Measurements from ENCODE around the gene IL20RB.
"Not testable (repeated sequence)": the region's sequence is repeated elsewhere in the genome, so short reads cannot be mapped to it uniquely, and the experiment has no call there.

IL20RB gene

DNA sequence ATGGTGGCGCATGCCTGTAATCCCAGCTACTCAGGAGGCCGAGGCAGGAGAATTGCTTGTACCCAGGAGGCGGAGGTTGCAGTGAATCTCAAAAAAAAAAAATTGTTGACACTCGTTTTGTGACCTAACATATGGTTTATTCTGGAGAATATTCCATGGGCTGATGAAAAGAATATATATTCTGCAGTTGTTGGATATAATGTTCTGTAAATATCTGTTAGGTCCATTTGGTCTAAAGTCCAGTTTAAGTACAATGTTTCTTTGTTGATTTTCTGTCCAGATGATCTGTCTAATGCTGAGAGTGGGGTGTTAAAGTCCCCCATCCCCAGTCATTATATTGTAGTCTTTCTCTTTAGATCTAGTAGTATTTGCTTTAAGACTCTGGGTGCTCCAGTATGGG, 15.6 kb downstream of the IL20RB start:
- Histone ChIP-seq H3K9ac (ENCODE audit: low read length) (no peak overlapping the region), H3K27ac (ENCODE audit: low read depth, low read length) (no peak overlapping the region), H3K36me3 (ENCODE audit: control insufficient read depth, insufficient read depth, low read length) (no peaks in the 10 kb centered on the region), H3K4me1 (ENCODE audit: control insufficient read depth, insufficient read depth, low read length) (no peaks in the 10 kb centered on the region), H3K27me3 (ENCODE audit: control insufficient read depth, insufficient read depth, low read length) (no peaks in the 10 kb centered on the region), H3K4me3 (ENCODE audit: low read length) (no peak overlapping the region)

GRCh38 chr3:136974670-136975069, 16.9 kb downstream of the IL20RB start:
- H3K4me3 ChIP-seq (ENCODE audit: low read length), result no peak overlapping the region
- H3K27ac ChIP-seq (ENCODE audit: low read depth, low read length), result no peak overlapping the region
- no peaks in the 10 kb centered on the region for H3K4me1 ChIP-seq (ENCODE audit: control insufficient read depth, insufficient read depth, low read length)
- no peak overlapping the region for H3K9ac ChIP-seq (ENCODE audit: low read length)
- H3K36me3 ChIP-seq (ENCODE audit: control insufficient read depth, insufficient read depth, low read length), result no peaks in the 10 kb centered on the region
- no peaks in the 10 kb centered on the region for H3K27me3 ChIP-seq (ENCODE audit: control insufficient read depth, insufficient read depth, low read length)

GRCh38 chr3:136979204-136979603, 21.4 kb downstream of the IL20RB start:
- H3K36me3 ChIP-seq (ENCODE audit: control insufficient read depth, insufficient read depth, low read length), result no peaks in the 10 kb centered on the region
- H3K4me1 ChIP-seq (ENCODE audit: control insufficient read depth, insufficient read depth, low read length), result no peaks in the 10 kb centered on the region
- no peaks in the 10 kb centered on the region for H3K27me3 ChIP-seq (ENCODE audit: control insufficient read depth, insufficient read depth, low read length)
- H3K27ac ChIP-seq (ENCODE audit: low read depth, low read length), result no peak overlapping the region
- no peak overlapping the region for H3K9ac ChIP-seq (ENCODE audit: low read length)
- H3K4me3 ChIP-seq (ENCODE audit: low read length), result no peak overlapping the region

DNA sequence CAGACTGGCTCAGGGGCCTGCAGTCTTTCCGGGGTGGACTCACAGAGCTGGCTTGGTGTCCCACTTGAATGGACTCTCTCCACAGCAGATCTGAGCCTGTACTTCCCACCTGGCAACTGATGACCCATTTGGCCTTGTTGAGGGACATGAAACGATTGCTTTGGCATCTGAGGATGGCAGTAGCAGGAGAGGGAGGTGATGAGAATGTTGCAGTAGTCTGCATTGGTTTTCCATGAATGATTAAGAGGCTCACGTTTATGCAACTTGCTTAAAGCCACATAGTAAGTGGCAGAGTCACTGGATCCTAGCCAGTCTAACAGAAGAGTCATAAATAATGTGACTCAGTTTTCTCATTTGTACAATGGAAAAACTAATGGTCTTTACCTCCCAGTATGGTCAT, 21.9 kb downstream of the IL20RB start:
- Histone ChIP-seq H3K27ac (ENCODE audit: low read depth, low read length) (no peak overlapping the region), H3K4me3 (ENCODE audit: low read length) (no peak overlapping the region), H3K27me3 (ENCODE audit: control insufficient read depth, insufficient read depth, low read length) (no peaks in the 10 kb centered on the region), H3K9ac (ENCODE audit: low read length) (no peak overlapping the region), H3K36me3 (ENCODE audit: control insufficient read depth, insufficient read depth, low read length) (no peaks in the 10 kb centered on the region), H3K4me1 (ENCODE audit: control insufficient read depth, insufficient read depth, low read length) (no peaks in the 10 kb centered on the region)

- Histone ChIP-seq H3K4me3 (ENCODE audit: low read length) (no peak overlapping the region), H3K27me3 (ENCODE audit: control insufficient read depth, insufficient read depth, low read length) (no peaks in the 10 kb centered on the region), H3K9ac (ENCODE audit: low read length) (no peak overlapping the region), H3K27ac (ENCODE audit: low read depth, low read length) (no peak overlapping the region), H3K4me1 (ENCODE audit: control insufficient read depth, insufficient read depth, low read length) (no peaks in the 10 kb centered on the region), H3K36me3 (ENCODE audit: control insufficient read depth, insufficient read depth, low read length) (no peaks in the 10 kb centered on the region)
These were observed 24.2 kb downstream of the IL20RB start for GRCh38 chr3:136982033-136982432.

GRCh38 chr3:136982520-136983138, 24.8 kb downstream of the IL20RB start:
- Histone ChIP-seq H3K27ac (ENCODE audit: low read depth, low read length) (no peak overlapping the region), H3K27me3 (ENCODE audit: control insufficient read depth, insufficient read depth, low read length) (no peaks in the 10 kb centered on the region), H3K9ac (ENCODE audit: low read length) (no peak overlapping the region), H3K36me3 (ENCODE audit: control insufficient read depth, insufficient read depth, low read length) (no peaks in the 10 kb centered on the region), H3K4me3 (ENCODE audit: low read length) (no peak overlapping the region), H3K4me1 (ENCODE audit: control insufficient read depth, insufficient read depth, low read length) (no peaks in the 10 kb centered on the region)

- Histone ChIP-seq H3K4me3 (ENCODE audit: low read length) (no peak overlapping the region), H3K4me1 (ENCODE audit: control insufficient read depth, insufficient read depth, low read length) (no peaks in the 10 kb centered on the region), H3K27me3 (ENCODE audit: control insufficient read depth, insufficient read depth, low read length) (no peaks in the 10 kb centered on the region), H3K9ac (ENCODE audit: low read length) (no peak overlapping the region), H3K27ac (ENCODE audit: low read depth, low read length) (no peak overlapping the region), H3K36me3 (ENCODE audit: control insufficient read depth, insufficient read depth, low read length) (no peaks in the 10 kb centered on the region)
These were observed 27.1 kb downstream of the IL20RB start for GRCh38 chr3:136984837-136985236.

DNA sequence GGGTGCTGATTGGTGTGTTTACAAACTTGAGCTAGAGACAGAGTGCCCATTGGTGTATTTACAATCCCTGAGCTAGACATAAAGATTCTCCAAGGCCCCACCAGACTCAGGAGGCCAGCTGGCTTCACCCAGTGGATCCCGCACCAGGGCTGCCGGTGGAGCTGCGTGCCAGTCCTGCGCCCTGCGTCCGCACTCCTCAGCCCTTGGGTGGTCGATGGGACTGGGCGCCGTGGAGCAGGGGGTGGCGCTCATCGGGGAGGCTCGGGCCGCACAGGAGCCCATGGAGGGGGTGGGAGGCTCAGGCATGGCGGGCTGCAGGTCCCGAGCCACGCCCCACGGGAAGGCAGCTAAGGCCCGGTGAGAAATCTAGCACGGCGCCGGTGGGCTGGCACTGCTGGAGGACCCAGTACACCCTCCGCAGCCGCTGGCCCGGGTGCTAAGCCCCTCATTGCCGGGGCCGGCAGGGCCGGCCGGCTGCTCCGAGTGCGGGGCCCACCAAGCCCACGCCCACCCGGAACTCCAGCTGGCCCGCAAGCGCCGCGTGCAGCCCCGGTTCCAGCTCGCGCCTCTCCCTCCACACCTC, 29.7 kb downstream of the IL20RB start:
- not testable (repeated sequence) for H3K36me3 ChIP-seq (ENCODE audit: control insufficient read depth, insufficient read depth, low read length); H3K27ac ChIP-seq (ENCODE audit: low read depth, low read length); H3K4me3 ChIP-seq (ENCODE audit: low read length); H3K9ac ChIP-seq (ENCODE audit: low read length); H3K27me3 ChIP-seq (ENCODE audit: control insufficient read depth, insufficient read depth, low read length); H3K4me1 ChIP-seq (ENCODE audit: control insufficient read depth, insufficient read depth, low read length)

GRCh38 chr3:136988651-136989050, 30.9 kb downstream of the IL20RB start:
- no peak overlapping the region for H3K9ac ChIP-seq (ENCODE audit: low read length)
- H3K27ac ChIP-seq (ENCODE audit: low read depth, low read length), result no peak overlapping the region
- no peaks in the 10 kb centered on the region for H3K36me3 ChIP-seq (ENCODE audit: control insufficient read depth, insufficient read depth, low read length)
- H3K4me3 ChIP-seq (ENCODE audit: low read length), result no peak overlapping the region
- no peaks in the 10 kb centered on the region for H3K27me3 ChIP-seq (ENCODE audit: control insufficient read depth, insufficient read depth, low read length)
- no peaks in the 10 kb centered on the region for H3K4me1 ChIP-seq (ENCODE audit: control insufficient read depth, insufficient read depth, low read length)

DNA sequence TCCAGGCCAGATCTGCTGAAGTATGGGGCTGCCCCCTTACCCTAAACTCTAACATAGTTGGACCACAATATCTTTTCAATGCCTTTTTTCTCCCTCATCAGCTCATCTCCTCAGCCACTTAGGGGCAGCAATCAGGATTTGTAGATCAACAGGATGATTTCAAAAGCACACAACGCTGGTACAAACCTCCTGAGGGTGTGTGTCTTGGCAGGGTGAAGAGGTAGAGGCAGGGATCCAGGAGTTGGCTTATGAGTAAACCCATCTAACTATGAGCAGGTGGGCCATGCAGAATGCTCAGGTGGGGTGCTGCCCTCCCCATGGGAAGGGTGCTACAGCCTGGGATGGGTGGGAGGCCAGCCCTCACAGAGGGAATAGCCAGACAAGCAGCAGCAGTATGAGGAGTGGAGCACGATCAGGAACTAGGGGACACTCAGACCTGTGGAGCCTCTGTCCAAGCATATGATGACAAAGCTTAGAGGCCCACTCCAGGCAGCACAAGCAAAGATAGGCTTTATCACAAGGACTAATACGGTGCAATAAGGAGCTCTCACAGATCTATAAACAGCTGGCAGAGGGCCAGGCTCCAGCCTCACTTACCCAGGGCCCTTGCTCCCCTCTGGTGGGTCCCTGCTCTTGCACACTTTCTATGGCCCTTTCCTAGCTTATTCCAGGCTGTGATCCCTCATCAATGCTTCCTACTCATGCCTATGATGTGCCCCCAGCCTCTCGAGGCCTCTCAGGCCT, 32.2 kb downstream of the IL20RB start:
- Histone ChIP-seq H3K36me3 (ENCODE audit: control insufficient read depth, insufficient read depth, low read length) (no peaks in the 10 kb centered on the region), H3K4me1 (ENCODE audit: control insufficient read depth, insufficient read depth, low read length) (no peaks in the 10 kb centered on the region), H3K9ac (ENCODE audit: low read length) (no peak overlapping the region), H3K27me3 (ENCODE audit: control insufficient read depth, insufficient read depth, low read length) (no peaks in the 10 kb centered on the region), H3K4me3 (ENCODE audit: low read length) (no peak overlapping the region), H3K27ac (ENCODE audit: low read depth, low read length) (no peak overlapping the region)

DNA sequence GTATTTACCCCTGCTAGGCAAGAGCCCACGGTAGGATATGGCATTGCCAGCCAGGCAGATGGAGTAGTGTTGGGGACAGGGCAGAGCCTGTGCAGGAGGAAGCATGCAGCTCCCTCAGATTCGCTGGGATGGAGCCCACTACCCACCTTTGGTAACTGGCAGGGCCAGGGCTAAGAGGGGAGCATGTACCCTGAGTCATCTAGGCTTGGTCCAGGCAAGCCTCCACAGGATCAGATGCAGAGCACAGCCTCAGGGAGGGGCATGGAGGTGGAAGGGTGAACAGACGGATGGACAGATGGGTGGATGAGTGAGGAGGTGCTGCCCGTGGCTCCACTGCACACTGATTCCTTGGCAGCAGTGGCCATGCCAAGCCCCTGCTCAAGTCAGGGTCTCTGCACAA, 33.0 kb downstream of the IL20RB start:
- Histone ChIP-seq H3K36me3 (ENCODE audit: control insufficient read depth, insufficient read depth, low read length) (no peaks in the 10 kb centered on the region), H3K4me3 (ENCODE audit: low read length) (no peak overlapping the region), H3K27me3 (ENCODE audit: control insufficient read depth, insufficient read depth, low read length) (no peaks in the 10 kb centered on the region), H3K27ac (ENCODE audit: low read depth, low read length) (no peak overlapping the region), H3K4me1 (ENCODE audit: control insufficient read depth, insufficient read depth, low read length) (no peaks in the 10 kb centered on the region), H3K9ac (ENCODE audit: low read length) (no peak overlapping the region)

DNA sequence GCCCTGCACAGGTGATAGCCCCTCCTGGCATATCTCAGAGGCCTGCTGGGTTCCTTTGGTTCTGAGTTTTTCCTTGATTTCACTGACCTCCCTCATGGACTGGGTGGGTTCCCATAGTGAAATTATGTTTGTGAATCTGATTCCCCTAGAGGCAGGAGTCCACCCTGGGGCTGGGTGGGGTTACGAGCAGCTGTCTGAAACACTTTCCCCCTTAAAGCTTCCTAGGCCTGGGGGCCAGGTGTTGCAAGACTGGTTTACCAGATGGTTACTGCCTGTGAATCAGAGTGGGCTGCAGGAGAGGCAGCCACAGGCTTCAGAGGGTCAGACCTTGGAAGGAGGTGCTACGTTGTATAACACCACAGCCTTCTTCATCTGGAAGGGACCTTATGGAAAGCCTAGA, 34.3 kb downstream of the IL20RB start:
- Histone ChIP-seq H3K4me1 (ENCODE audit: control insufficient read depth, insufficient read depth, low read length) (no peaks in the 10 kb centered on the region), H3K36me3 (ENCODE audit: control insufficient read depth, insufficient read depth, low read length) (no peaks in the 10 kb centered on the region)

More for the DNA sequence above, 34.3 kb downstream of the IL20RB start:
- H3K9ac ChIP-seq (ENCODE audit: low read length), result no peak overlapping the region
- H3K27me3 ChIP-seq (ENCODE audit: control insufficient read depth, insufficient read depth, low read length), result no peaks in the 10 kb centered on the region
- H3K27ac ChIP-seq (ENCODE audit: low read depth, low read length), result no peak overlapping the region
- H3K4me3 ChIP-seq (ENCODE audit: low read length), result no peak overlapping the region
